ENCODE data around the gene LDLRAD4.

Gene LDLRAD4

GRCh38 chr18:13191031-13191430 is 27.5 kb upstream of the LDLRAD4 start:
- Histone ChIP-seq H3K4me3 (ENCODE audit: low read length in 2 of 2) (no peak overlapping the region), H3K9me3 (replicated peaks in 1 of 2; ENCODE audit: control insufficient read depth in 2 of 2, insufficient read depth in 1 of 2, low read depth in 1 of 2, low read length in 2 of 2) (no peaks in the 10 kb centered on the region), H3K23ac (ENCODE audit: low read depth, low read length, poor library complexity) (no peak overlapping the region), H3K79me1 (ENCODE audit: low read depth, low read length) (no peaks in the 10 kb centered on the region), H3K4me2 (ENCODE audit: insufficient read depth, low read length, poor library complexity, severe bottlenecking) (no peak overlapping the region), H3K27me3 (ENCODE audit: control insufficient read depth in 3 of 3, insufficient read depth in 3 of 3, low read depth in 1 of 3, low read length in 3 of 3) (peaks cover 0 to 2% (median 0%) of the 10 kb centered on the region in 3 experiments), H2BK12ac (ENCODE audit: low read length) (no peak overlapping the region), H3K9ac (ENCODE audit: low read depth, low read length, poor library complexity) (no peak overlapping the region), H3K18ac (ENCODE audit: low read length) (no peak overlapping the region), H2AK5ac (ENCODE audit: low read depth, low read length) (no peak overlapping the region), H3K14ac (ENCODE audit: low read length) (no peak overlapping the region), H3K36me3 (replicated peaks in 1 of 2; ENCODE audit: control insufficient read depth in 2 of 2, insufficient read depth in 2 of 2, low read length in 2 of 2) (no peaks in the 10 kb centered on the region), H4K8ac (ENCODE audit: low read depth, low read length) (no peak overlapping the region), H2BK120ac (ENCODE audit: low read depth, low read length) (no peak overlapping the region), H3K4me1 (ENCODE audit: control insufficient read depth in 2 of 2, insufficient read depth in 1 of 2, low read depth in 1 of 2, low read length in 2 of 2) (no peaks in the 10 kb centered on the region), H3K27ac (replicated peaks; ENCODE audit: low read length) (no peak overlapping the region), H3K4ac (ENCODE audit: low read length) (no peak overlapping the region), H4K91ac (ENCODE audit: low read depth, low read length, poor library complexity) (no peak overlapping the region), H2BK5ac (ENCODE audit: low read length) (no peak overlapping the region), H2AFZ (ENCODE audit: low read length) (no peak overlapping the region), H2BK15ac (ENCODE audit: low read length) (no peak overlapping the region)
- WGBS, 2 donors (ENCODE audit: extremely low coverage in 2 of 2, insufficient read length in 2 of 2, insufficient replicate concordance in 1 of 2): no CpG with 5 or more reads among the region's 3 CpGs
- no peak for DNase-seq (ENCODE audit: low spot score)

GRCh38 chr18:13191779-13192178 is 26.8 kb upstream of the LDLRAD4 start:
- no peak overlapping the region for H3K9ac ChIP-seq (ENCODE audit: low read depth, low read length, poor library complexity)
- no peak overlapping the region for H2BK15ac ChIP-seq (ENCODE audit: low read length)
- no peaks in the 10 kb centered on the region for H3K27me3 ChIP-seq (ENCODE audit: control insufficient read depth in 3 of 3, insufficient read depth in 3 of 3, low read depth in 1 of 3, low read length in 3 of 3)
- peak overlapping the region; percentile 70 for H3K18ac ChIP-seq (ENCODE audit: low read length)
- H3K14ac ChIP-seq (ENCODE audit: low read length): no peak overlapping the region
- peak overlapping the region; percentile 52 for H2AFZ ChIP-seq (ENCODE audit: low read length)
- WGBS, 2 donors (ENCODE audit: extremely low coverage in 2 of 2, insufficient read length in 2 of 2, insufficient replicate concordance in 1 of 2): no CpG with 5 or more reads among the region's 7 CpGs
- H2BK120ac ChIP-seq (ENCODE audit: low read depth, low read length): no peak overlapping the region
- no peak for DNase-seq (ENCODE audit: low spot score)
- no peak overlapping the region for H4K91ac ChIP-seq (ENCODE audit: low read depth, low read length, poor library complexity)
- H2BK5ac ChIP-seq (ENCODE audit: low read length): no peak overlapping the region
- H3K4me1 ChIP-seq (ENCODE audit: control insufficient read depth in 2 of 2, insufficient read depth in 1 of 2, low read depth in 1 of 2, low read length in 2 of 2): no peaks in the 10 kb centered on the region
- no peak overlapping the region for H2BK12ac ChIP-seq (ENCODE audit: low read length)
- no peak overlapping the region for H3K27ac ChIP-seq (replicated peaks; ENCODE audit: low read length)
- no peaks in the 10 kb centered on the region for H3K9me3 ChIP-seq (replicated peaks in 1 of 2; ENCODE audit: control insufficient read depth in 2 of 2, insufficient read depth in 1 of 2, low read depth in 1 of 2, low read length in 2 of 2)
- H3K23ac ChIP-seq (ENCODE audit: low read depth, low read length, poor library complexity): no peak overlapping the region
- no peaks in the 10 kb centered on the region for H3K36me3 ChIP-seq (replicated peaks in 1 of 2; ENCODE audit: control insufficient read depth in 2 of 2, insufficient read depth in 2 of 2, low read length in 2 of 2)
- H3K79me1 ChIP-seq (ENCODE audit: low read depth, low read length): no peaks in the 10 kb centered on the region
- no peak overlapping the region for H3K4me2 ChIP-seq (ENCODE audit: insufficient read depth, low read length, poor library complexity, severe bottlenecking)
- H4K8ac ChIP-seq (ENCODE audit: low read depth, low read length): no peak overlapping the region
- no peak overlapping the region for H2AK5ac ChIP-seq (ENCODE audit: low read depth, low read length)
- H3K4me3 ChIP-seq (ENCODE audit: low read length in 2 of 2): no peak overlapping the region
- H3K4ac ChIP-seq (ENCODE audit: low read length): no peak overlapping the region

GRCh38 chr18:13192970-13193369 is 25.6 kb upstream of the LDLRAD4 start:
- WGBS, 2 donors (ENCODE audit: extremely low coverage in 2 of 2, insufficient read length in 2 of 2, insufficient replicate concordance in 1 of 2): no CpG with 5 or more reads among the region's 2 CpGs
- no peak overlapping the region for H4K8ac ChIP-seq (ENCODE audit: low read depth, low read length)
- no peak overlapping the region for H3K4me3 ChIP-seq (ENCODE audit: low read length in 2 of 2)
- H3K18ac ChIP-seq (ENCODE audit: low read length): no peak overlapping the region
- no peak overlapping the region for H2BK15ac ChIP-seq (ENCODE audit: low read length)
- no peak overlapping the region for H2AK5ac ChIP-seq (ENCODE audit: low read depth, low read length)
- H2BK12ac ChIP-seq (ENCODE audit: low read length): no peak overlapping the region
- no peak overlapping the region for H4K91ac ChIP-seq (ENCODE audit: low read depth, low read length, poor library complexity)
- no peak overlapping the region for H3K27ac ChIP-seq (replicated peaks; ENCODE audit: low read length)
- no peak overlapping the region for H3K14ac ChIP-seq (ENCODE audit: low read length)
- no peak overlapping the region for H3K4me2 ChIP-seq (ENCODE audit: insufficient read depth, low read length, poor library complexity, severe bottlenecking)
- no peaks in the 10 kb centered on the region for H3K4me1 ChIP-seq (ENCODE audit: control insufficient read depth in 2 of 2, insufficient read depth in 1 of 2, low read depth in 1 of 2, low read length in 2 of 2)
- H3K23ac ChIP-seq (ENCODE audit: low read depth, low read length, poor library complexity): no peak overlapping the region
- H2BK120ac ChIP-seq (ENCODE audit: low read depth, low read length): no peak overlapping the region
- no peak overlapping the region for H3K4ac ChIP-seq (ENCODE audit: low read length)
- H3K36me3 ChIP-seq (replicated peaks in 1 of 2; ENCODE audit: control insufficient read depth in 2 of 2, insufficient read depth in 2 of 2, low read length in 2 of 2): no peaks in the 10 kb centered on the region
- no peak overlapping the region for H2AFZ ChIP-seq (ENCODE audit: low read length)
- H3K9ac ChIP-seq (ENCODE audit: low read depth, low read length, poor library complexity): no peak overlapping the region
- DNase-seq (ENCODE audit: low spot score): no peak
- no peaks in the 10 kb centered on the region for H3K27me3 ChIP-seq (ENCODE audit: control insufficient read depth in 3 of 3, insufficient read depth in 3 of 3, low read depth in 1 of 3, low read length in 3 of 3)
- H2BK5ac ChIP-seq (ENCODE audit: low read length): no peak overlapping the region
- H3K79me1 ChIP-seq (ENCODE audit: low read depth, low read length): no peaks in the 10 kb centered on the region
- H3K9me3 ChIP-seq (replicated peaks in 1 of 2; ENCODE audit: control insufficient read depth in 2 of 2, insufficient read depth in 1 of 2, low read depth in 1 of 2, low read length in 2 of 2): no peaks in the 10 kb centered on the region

- no peak overlapping the region for H2BK12ac ChIP-seq (ENCODE audit: low read length)
- H2AK5ac ChIP-seq (ENCODE audit: low read depth, low read length): no peak overlapping the region
- H3K4ac ChIP-seq (ENCODE audit: low read length): no peak overlapping the region
- H3K14ac ChIP-seq (ENCODE audit: low read length): no peak overlapping the region
- H3K36me3 ChIP-seq (replicated peaks in 1 of 2; ENCODE audit: control insufficient read depth in 2 of 2, insufficient read depth in 2 of 2, low read length in 2 of 2): no peaks in the 10 kb centered on the region
- H3K4me3 ChIP-seq (ENCODE audit: low read length in 2 of 2): no peak overlapping the region
- no peak overlapping the region for H2BK15ac ChIP-seq (ENCODE audit: low read length)
- H2BK120ac ChIP-seq (ENCODE audit: low read depth, low read length): no peak overlapping the region
- H3K4me1 ChIP-seq (ENCODE audit: control insufficient read depth in 2 of 2, insufficient read depth in 1 of 2, low read depth in 1 of 2, low read length in 2 of 2): no peaks in the 10 kb centered on the region
- DNase-seq (ENCODE audit: low spot score): no peak
- no peak overlapping the region for H2BK5ac ChIP-seq (ENCODE audit: low read length)
- peaks cover 2 to 4% of the 10 kb centered on the region in 2 donors for H3K9me3 ChIP-seq (replicated peaks in 1 of 2; ENCODE audit: control insufficient read depth in 2 of 2, insufficient read depth in 1 of 2, low read depth in 1 of 2, low read length in 2 of 2)
- no CpG with 5 or more reads among the region's 2 CpGs for WGBS, 2 donors (ENCODE audit: extremely low coverage in 2 of 2, insufficient read length in 2 of 2, insufficient replicate concordance in 1 of 2)
- H3K23ac ChIP-seq (ENCODE audit: low read depth, low read length, poor library complexity): no peak overlapping the region
- H4K8ac ChIP-seq (ENCODE audit: low read depth, low read length): no peak overlapping the region
- no peak overlapping the region for H2AFZ ChIP-seq (ENCODE audit: low read length)
- no peak overlapping the region for H4K91ac ChIP-seq (ENCODE audit: low read depth, low read length, poor library complexity)
- no peaks in the 10 kb centered on the region for H3K27me3 ChIP-seq (ENCODE audit: control insufficient read depth in 3 of 3, insufficient read depth in 3 of 3, low read depth in 1 of 3, low read length in 3 of 3)
- no peak overlapping the region for H3K27ac ChIP-seq (replicated peaks; ENCODE audit: low read length)
- no peaks in the 10 kb centered on the region for H3K79me1 ChIP-seq (ENCODE audit: low read depth, low read length)
- H3K9ac ChIP-seq (ENCODE audit: low read depth, low read length, poor library complexity): no peak overlapping the region
- no peak overlapping the region for H3K18ac ChIP-seq (ENCODE audit: low read length)
- H3K4me2 ChIP-seq (ENCODE audit: insufficient read depth, low read length, poor library complexity, severe bottlenecking): no peak overlapping the region
Measured at GRCh38 chr18:13194239-13194638, 24.3 kb upstream of the LDLRAD4 start.
